ENCODE data around the gene GNAS-AS1. TPM values are rescaled to one million over a fixed set of nuclear protein-coding genes. Genes with fewer than 3 reads are reported as not detected.

The GNAS-AS1 gene
- total RNA-seq, 3 donors from 2014 or later: 0.48 to 1.5 (median 0.98) TPM

DNA sequence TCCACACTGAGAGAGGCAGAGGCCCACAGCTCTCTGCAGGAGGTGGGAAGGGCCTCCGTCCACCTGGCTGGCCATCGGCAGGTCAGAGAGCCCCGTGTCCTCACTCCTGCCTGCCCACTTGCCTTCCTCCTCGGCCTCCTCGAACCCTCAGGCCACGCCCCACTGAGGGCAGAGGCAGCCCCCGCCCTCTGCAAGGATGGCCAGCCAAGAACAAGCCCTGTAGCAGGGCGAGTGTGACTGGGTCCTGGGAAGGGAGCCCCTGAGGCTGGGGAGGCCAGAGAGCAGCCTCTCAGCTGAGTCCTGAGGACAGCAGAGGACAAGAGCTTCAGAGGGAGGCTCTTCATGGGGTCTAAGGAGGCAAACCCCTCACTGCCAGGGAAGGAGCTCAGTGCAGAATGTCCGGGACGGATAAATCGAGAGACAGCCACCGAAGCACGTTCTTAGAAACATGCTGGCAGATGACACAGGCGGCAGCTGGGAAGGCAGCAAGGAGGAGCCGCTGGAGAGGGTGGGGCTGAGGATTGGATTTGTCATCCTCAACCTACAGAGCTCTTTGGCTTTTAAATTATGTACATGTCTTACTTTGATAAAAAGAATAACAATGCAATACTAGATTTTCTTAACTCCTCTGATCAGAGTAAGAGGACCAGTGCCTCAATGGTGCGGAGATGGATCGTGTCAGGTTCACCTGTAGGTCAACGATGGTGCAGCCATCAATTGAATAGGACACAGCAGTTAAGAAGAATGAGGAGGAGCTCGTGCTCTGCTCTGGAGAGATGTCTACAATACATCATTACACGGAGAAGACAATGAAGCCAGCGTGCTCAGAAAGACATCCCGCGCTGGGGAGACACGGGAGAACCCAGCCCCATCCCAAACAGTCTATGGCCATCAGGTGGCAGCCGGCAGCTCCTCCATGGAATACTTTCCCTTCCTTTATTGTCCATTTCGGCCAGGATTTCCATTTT is 53.0 kb downstream of the GNAS-AS1 start:
- intact Hi-C loops (cut with DNase I; ENCODE audit: low total_unique reads): no loop called here
- no peak for DNase-seq (ENCODE audit: low spot score in 2 of 2)
- H3K4me1 ChIP-seq: no peaks in the 10 kb centered on the region
- TF ChIP-seq, protein P1, sequence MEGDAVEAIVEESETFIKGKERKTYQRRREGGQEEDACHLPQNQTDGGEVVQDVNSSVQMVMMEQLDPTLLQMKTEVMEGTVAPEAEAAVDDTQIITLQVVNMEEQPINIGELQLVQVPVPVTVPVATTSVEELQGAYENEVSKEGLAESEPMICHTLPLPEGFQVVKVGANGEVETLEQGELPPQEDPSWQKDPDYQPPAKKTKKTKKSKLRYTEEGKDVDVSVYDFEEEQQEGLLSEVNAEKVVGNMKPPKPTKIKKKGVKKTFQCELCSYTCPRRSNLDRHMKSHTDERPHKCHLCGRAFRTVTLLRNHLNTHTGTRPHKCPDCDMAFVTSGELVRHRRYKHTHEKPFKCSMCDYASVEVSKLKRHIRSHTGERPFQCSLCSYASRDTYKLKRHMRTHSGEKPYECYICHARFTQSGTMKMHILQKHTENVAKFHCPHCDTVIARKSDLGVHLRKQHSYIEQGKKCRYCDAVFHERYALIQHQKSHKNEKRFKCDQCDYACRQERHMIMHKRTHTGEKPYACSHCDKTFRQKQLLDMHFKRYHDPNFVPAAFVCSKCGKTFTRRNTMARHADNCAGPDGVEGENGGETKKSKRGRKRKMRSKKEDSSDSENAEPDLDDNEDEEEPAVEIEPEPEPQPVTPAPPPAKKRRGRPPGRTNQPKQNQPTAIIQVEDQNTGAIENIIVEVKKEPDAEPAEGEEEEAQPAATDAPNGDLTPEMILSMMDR (IDR thresholded peaks at IDR 0.05): no peak
- no peak for TF ChIP-seq POLR2A (IDR thresholded peaks at IDR 0.05)
- no peak for TF ChIP-seq POLR2AphosphoS5 (IDR thresholded peaks at IDR 0.05)
- peaks cover 0 to 11% of the 10 kb centered on the region in 2 donors for H3K27me3 ChIP-seq
- H3K4me3 ChIP-seq: no peak overlapping the region
- H3K27ac ChIP-seq: no peak overlapping the region
- H3K9me3 ChIP-seq: no peaks in the 10 kb centered on the region
- H3K36me3 ChIP-seq: no peaks in the 10 kb centered on the region

DNA sequence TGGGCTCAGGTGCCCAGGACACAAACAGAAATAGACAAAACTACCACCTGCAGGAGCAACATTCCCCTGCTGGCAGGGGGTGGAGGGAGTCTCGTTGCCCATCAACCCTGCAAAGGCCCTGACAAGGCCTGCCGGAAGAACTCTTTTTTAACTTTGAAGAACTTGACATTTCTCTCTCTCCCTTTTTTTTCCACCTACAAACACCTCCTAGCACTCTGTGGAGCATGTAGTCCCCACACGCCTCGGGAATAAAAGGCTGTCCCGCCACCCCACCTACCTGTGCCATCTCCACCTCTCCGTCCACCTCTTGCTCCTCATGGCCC is 54.8 kb downstream of the GNAS-AS1 start:
- Histone ChIP-seq H3K9me3 (no peaks in the 10 kb centered on the region), H3K27ac (no peak overlapping the region), H3K36me3 (no peaks in the 10 kb centered on the region), H3K27me3 (peaks cover 0 to 12% of the 10 kb centered on the region in 2 donors), H3K4me1 (no peaks in the 10 kb centered on the region), H3K4me3 (no peak overlapping the region)
- TF ChIP-seq POLR2AphosphoS5 (IDR thresholded peaks at IDR 0.05) (no peak), POLR2A (IDR thresholded peaks at IDR 0.05) (no peak)
- TF ChIP-seq, protein P1 (IDR thresholded peaks at IDR 0.05): no peak
- intact Hi-C loops (cut with DNase I; ENCODE audit: low total_unique reads): no loop called here
- no peak for DNase-seq (ENCODE audit: low spot score in 2 of 2)

DNA sequence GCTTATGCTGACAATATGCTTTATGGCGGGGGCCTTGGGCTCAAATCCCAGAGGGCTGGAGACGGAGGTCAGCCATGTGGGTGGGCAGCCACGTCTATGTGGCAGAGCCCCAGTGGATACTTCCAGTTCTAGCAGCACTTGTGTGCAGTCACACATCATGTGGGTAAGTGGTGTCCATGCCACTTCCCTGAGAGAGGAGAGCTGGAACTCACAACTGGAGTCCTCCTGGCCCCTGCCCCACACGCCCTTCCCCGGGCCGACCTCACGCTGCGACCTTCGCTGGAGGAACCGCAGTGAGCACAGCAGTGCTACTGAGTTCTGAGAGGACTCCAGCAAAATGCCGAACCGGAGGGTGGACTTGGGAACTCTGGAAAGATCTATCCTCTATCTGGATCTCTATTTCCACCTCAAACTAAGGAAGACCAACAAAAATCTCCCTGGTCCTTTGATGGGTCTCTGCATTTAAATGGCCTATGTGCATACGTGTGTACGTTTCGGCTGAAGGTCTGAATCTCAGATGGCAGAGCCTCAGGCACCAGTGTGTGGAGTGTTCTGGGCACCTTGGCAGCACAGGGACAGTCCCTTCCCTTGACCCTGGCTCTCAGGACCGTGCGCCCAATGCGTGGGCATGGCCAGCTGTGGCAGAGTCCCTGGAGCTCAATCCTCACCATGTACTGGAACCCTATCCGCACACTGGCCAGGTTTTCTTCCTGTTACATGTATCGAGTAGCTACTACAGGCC is 55.4 kb downstream of the GNAS-AS1 start:
- no peaks in the 10 kb centered on the region for H3K9me3 ChIP-seq
- no peaks in the 10 kb centered on the region for H3K36me3 ChIP-seq
- intact Hi-C loops (cut with DNase I; ENCODE audit: low total_unique reads): no loop called here
- TF ChIP-seq POLR2A (IDR thresholded peaks at IDR 0.05) (no peak), POLR2AphosphoS5 (IDR thresholded peaks at IDR 0.05) (no peak)
- TF ChIP-seq, protein P1 (IDR thresholded peaks at IDR 0.05): no peak
- H3K4me3 ChIP-seq: no peak overlapping the region
- H3K4me1 ChIP-seq: no peaks in the 10 kb centered on the region
- H3K27me3 ChIP-seq: peaks cover 0 to 17% of the 10 kb centered on the region in 2 donors
- no peak overlapping the region for H3K27ac ChIP-seq
- DNase-seq (ENCODE audit: low spot score in 2 of 2): no peak

DNA sequence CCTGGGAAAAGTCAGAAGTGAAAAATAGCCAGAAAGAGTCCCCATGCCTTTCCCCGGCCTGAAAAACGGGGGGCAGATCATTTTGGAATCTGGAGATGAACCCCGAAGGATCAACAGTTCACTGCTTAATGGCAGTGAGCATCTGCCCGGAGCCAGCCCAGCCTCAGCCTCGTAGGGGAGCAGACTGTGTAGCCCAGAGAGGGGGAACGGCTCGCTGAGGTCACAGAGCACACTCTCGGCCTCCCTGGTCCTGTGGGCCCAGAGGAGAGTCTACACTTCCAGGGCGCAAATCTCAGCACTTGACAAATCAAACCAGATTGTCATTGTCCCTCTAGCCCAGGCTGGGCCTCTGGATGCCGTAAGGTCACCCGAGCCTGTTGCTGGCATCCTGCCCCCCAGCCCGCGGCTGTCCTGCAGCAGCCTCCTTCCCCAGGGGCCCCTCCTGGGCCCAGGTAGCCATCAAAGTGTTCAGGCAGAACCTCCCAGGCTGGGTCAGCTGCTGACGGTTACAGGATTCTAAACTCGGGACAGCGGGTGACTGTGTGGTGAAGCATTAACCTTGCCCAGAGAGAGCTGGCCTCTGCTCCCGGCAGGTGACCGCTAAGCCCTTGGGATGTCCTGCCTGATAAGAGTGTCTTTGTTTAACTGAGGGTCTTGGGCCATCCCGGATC is 56.1 kb downstream of the GNAS-AS1 start:
- H3K27me3 ChIP-seq: peaks cover 0 to 17% of the 10 kb centered on the region in 2 donors
- no peaks in the 10 kb centered on the region for H3K9me3 ChIP-seq
- no peak overlapping the region for H3K27ac ChIP-seq
- DNase-seq (ENCODE audit: low spot score in 2 of 2): no peak
- TF ChIP-seq POLR2AphosphoS5 (IDR thresholded peaks at IDR 0.05) (no peak), POLR2A (IDR thresholded peaks at IDR 0.05) (no peak)
- TF ChIP-seq, protein P1 (IDR thresholded peaks at IDR 0.05): no peak
- H3K4me3 ChIP-seq: no peak overlapping the region
- no peaks in the 10 kb centered on the region for H3K36me3 ChIP-seq
- H3K4me1 ChIP-seq: no peaks in the 10 kb centered on the region
- intact Hi-C loops (cut with DNase I; ENCODE audit: low total_unique reads): no loop called here
